Stimulated activated naive B cell treated with anti-CD40 and anti-IgM and Interleukin-4, amounts not matched to agents 10 μg/mL and 1 μg/mL and 100 μg/mL, for 72 hours (primary cell): Measurements from ENCODE around the gene VTA1.
A peak's percentile ranks its signal among the peaks of the same experiment; 100 is the strongest.
"Not testable (repeated sequence)": the region's sequence is repeated elsewhere in the genome, so short reads cannot be mapped to it uniquely, and the experiment has no call there.

ENCODE experiments used
- ATAC-seq, 2 donors: fragments of 150-1000 bp; cut with Tn5 transposase; replicated peaks; 2 replicates each; pipeline ENCODE4 v1.10.0; 2021; ENCODE audit warnings: moderate library complexity in 1 of 2
- DNase-seq: peaks from one replicate; pipeline ENCODE4 v3.0.0; 2021
- H3K27ac Mint-ChIP-seq: one replicate; pipeline ENCODE4 v1.8.0; 2022; ENCODE audit warnings: mild to moderate bottlenecking, mixed read lengths
- H3K27me3 Mint-ChIP-seq, 2 donors: one replicate each; pipeline ENCODE4 v1.8.0; 2022; ENCODE audit warnings: mixed read lengths in 2 of 2
- H3K36me3 Mint-ChIP-seq, 2 donors: one replicate each; pipeline ENCODE4 v1.8.0; 2022; ENCODE audit warnings: mixed read lengths in 2 of 2, mild to moderate bottlenecking in 1 of 2
- H3K4me1 Mint-ChIP-seq, 2 donors: one replicate each; pipeline ENCODE4 v1.8.0; 2022; ENCODE audit warnings: mixed read lengths in 2 of 2, mild to moderate bottlenecking in 1 of 2
- H3K4me3 Mint-ChIP-seq, 2 donors: one replicate each; pipeline ENCODE4 v1.8.0; 2022; ENCODE audit warnings: mild to moderate bottlenecking in 2 of 2, mixed read lengths in 2 of 2, moderate library complexity in 1 of 2
- H3K9me3 Mint-ChIP-seq, 2 donors: one replicate each; pipeline ENCODE4 v1.8.0; 2022; ENCODE audit warnings: mixed read lengths in 2 of 2, mild to moderate bottlenecking in 1 of 2

VTA1 gene

GRCh38 chr6:142154336-142154735 lies 7.3 kb downstream of the VTA1 start:
- Mint-ChIP-seq H3K4me3 (no peak overlapping the region), H3K27me3 (no peaks in the 10 kb centered on the region), H3K9me3 (no peaks in the 10 kb centered on the region), H3K36me3 (peaks cover 20 to 32% of the 10 kb centered on the region in 2 donors), H3K27ac (no peak overlapping the region), H3K4me1 (peaks cover 27 to 39% of the 10 kb centered on the region in 2 donors)
- ATAC-seq, result no peak
- no peak for DNase-seq

GRCh38 chr6:142155091-142155490 lies 8.0 kb downstream of the VTA1 start:
- Mint-ChIP-seq H3K27ac (no peak overlapping the region), H3K4me1 (peaks cover 27 to 37% of the 10 kb centered on the region in 2 donors), H3K4me3 (no peak overlapping the region), H3K36me3 (peaks cover 22 to 31% of the 10 kb centered on the region in 2 donors), H3K27me3 (no peaks in the 10 kb centered on the region), H3K9me3 (no peaks in the 10 kb centered on the region)
- DNase-seq (no peak), ATAC-seq (no peak)

- ATAC-seq (no peak), DNase-seq (no peak)
- Mint-ChIP-seq H3K4me3 (no peak overlapping the region), H3K36me3 (peaks cover 18 to 25% of the 10 kb centered on the region in 2 donors), H3K27ac (peak overlapping the region; percentile 7), H3K9me3 (no peaks in the 10 kb centered on the region), H3K4me1 (peaks cover 22 to 34% of the 10 kb centered on the region in 2 donors), H3K27me3 (no peaks in the 10 kb centered on the region)
Measured at GRCh38 chr6:142155895-142156757, 9.1 kb downstream of the VTA1 start.

- ATAC-seq, H3K27me3 Mint-ChIP-seq, H3K4me3 Mint-ChIP-seq, DNase-seq, H3K27ac Mint-ChIP-seq, H3K9me3 Mint-ChIP-seq: not testable (repeated sequence)
- Mint-ChIP-seq H3K4me1 (peaks cover 22 to 32% of the 10 kb centered on the region in 2 donors), H3K36me3 (peaks cover 18 to 23% of the 10 kb centered on the region in 2 donors)
Measured at GRCh38 chr6:142156758-142157068, 9.7 kb downstream of the VTA1 start.

GRCh38 chr6:142162780-142163179 lies 15.7 kb downstream of the VTA1 start:
- ATAC-seq, result no peak
- Mint-ChIP-seq H3K27me3 (no peaks in the 10 kb centered on the region), H3K4me1 (peaks cover 15 to 31% of the 10 kb centered on the region in 2 donors), H3K9me3 (no peaks in the 10 kb centered on the region), H3K36me3 (peaks cover 13 to 16% of the 10 kb centered on the region in 2 donors), H3K27ac (no peak overlapping the region), H3K4me3 (no peak overlapping the region)
- DNase-seq, result no peak

GRCh38 chr6:142165227-142165626 lies 18.2 kb downstream of the VTA1 start:
- H3K4me3 Mint-ChIP-seq, result no peak overlapping the region
- H3K4me1 Mint-ChIP-seq, result peaks cover 11 to 24% of the 10 kb centered on the region in 2 donors
- no peaks in the 10 kb centered on the region for H3K27me3 Mint-ChIP-seq
- ATAC-seq (no peak), DNase-seq (no peak)
- peaks cover 6 to 8% of the 10 kb centered on the region in 2 donors for H3K36me3 Mint-ChIP-seq
- H3K9me3 Mint-ChIP-seq, result no peaks in the 10 kb centered on the region
- no peak overlapping the region for H3K27ac Mint-ChIP-seq

- no peak for DNase-seq
- no peaks in the 10 kb centered on the region for H3K27me3 Mint-ChIP-seq
- no peak overlapping the region for H3K4me3 Mint-ChIP-seq
- H3K9me3 Mint-ChIP-seq, result no peaks in the 10 kb centered on the region
- no peak for ATAC-seq
- peaks cover 7 to 18% of the 10 kb centered on the region in 2 donors for H3K4me1 Mint-ChIP-seq
- no peak overlapping the region for H3K27ac Mint-ChIP-seq
- H3K36me3 Mint-ChIP-seq, result peaks cover 2 to 4% of the 10 kb centered on the region in 2 donors
Measured at GRCh38 chr6:142167071-142167470, 20.0 kb downstream of the VTA1 start.

GRCh38 chr6:142167486-142167885 lies 20.4 kb downstream of the VTA1 start:
- peaks cover 6% of the 10 kb centered on the region in 2 donors for H3K36me3 Mint-ChIP-seq
- H3K27ac Mint-ChIP-seq, result no peak overlapping the region
- no peak overlapping the region for H3K4me3 Mint-ChIP-seq
- no peak for DNase-seq
- no peak for ATAC-seq
- no peaks in the 10 kb centered on the region for H3K9me3 Mint-ChIP-seq
- peaks cover 6 to 14% of the 10 kb centered on the region in 2 donors for H3K4me1 Mint-ChIP-seq
- H3K27me3 Mint-ChIP-seq, result no peaks in the 10 kb centered on the region

- no peak overlapping the region for H3K27ac Mint-ChIP-seq
- H3K4me3 Mint-ChIP-seq, result no peak overlapping the region
- H3K36me3 Mint-ChIP-seq, result peaks cover 27 to 42% of the 10 kb centered on the region in 2 donors
- no peaks in the 10 kb centered on the region for H3K27me3 Mint-ChIP-seq
- DNase-seq (no peak), ATAC-seq (no peak)
- peaks cover 0 to 1% of the 10 kb centered on the region in 2 donors for H3K4me1 Mint-ChIP-seq
- no peaks in the 10 kb centered on the region for H3K9me3 Mint-ChIP-seq
Measured at GRCh38 chr6:142171351-142171750, 24.3 kb downstream of the VTA1 start.

- H3K36me3 Mint-ChIP-seq, result peaks cover 34 to 54% of the 10 kb centered on the region in 2 donors
- DNase-seq, result no peak
- H3K4me3 Mint-ChIP-seq, result no peak overlapping the region
- H3K27ac Mint-ChIP-seq, result peak overlapping the region; percentile 42
- no peaks in the 10 kb centered on the region for H3K27me3 Mint-ChIP-seq
- H3K9me3 Mint-ChIP-seq, result peaks cover 3% of the 10 kb centered on the region in 2 donors
- H3K4me1 Mint-ChIP-seq, result peaks cover 0 to 1% of the 10 kb centered on the region in 2 donors
- ATAC-seq, result no peak
Measured at GRCh38 chr6:142172758-142173157, 25.7 kb downstream of the VTA1 start.

- H3K27ac Mint-ChIP-seq, result no peak overlapping the region
- no peak for ATAC-seq
- no peak for DNase-seq
- H3K36me3 Mint-ChIP-seq, result peaks cover 42 to 64% of the 10 kb centered on the region in 2 donors
- no peak overlapping the region for H3K4me3 Mint-ChIP-seq
- H3K9me3 Mint-ChIP-seq, result peaks cover 8 to 9% of the 10 kb centered on the region in 2 donors
- no peaks in the 10 kb centered on the region for H3K27me3 Mint-ChIP-seq
- peaks cover 0 to 1% of the 10 kb centered on the region in 2 donors for H3K4me1 Mint-ChIP-seq
Measured at GRCh38 chr6:142173980-142174379, 26.9 kb downstream of the VTA1 start.

- peaks cover 47 to 71% of the 10 kb centered on the region in 2 donors for H3K36me3 Mint-ChIP-seq
- peaks cover 0 to 1% of the 10 kb centered on the region in 2 donors for H3K4me1 Mint-ChIP-seq
- no peaks in the 10 kb centered on the region for H3K27me3 Mint-ChIP-seq
- ATAC-seq, result no peak
- H3K4me3 Mint-ChIP-seq, result no peak overlapping the region
- H3K27ac Mint-ChIP-seq, result no peak overlapping the region
- peaks cover 8 to 9% of the 10 kb centered on the region in 2 donors for H3K9me3 Mint-ChIP-seq
- no peak for DNase-seq
Measured at GRCh38 chr6:142174703-142175102, 27.6 kb downstream of the VTA1 start.

- H3K27me3 Mint-ChIP-seq, result no peaks in the 10 kb centered on the region
- H3K9me3 Mint-ChIP-seq, result peaks cover 8 to 9% of the 10 kb centered on the region in 2 donors
- ATAC-seq (no peak), DNase-seq (no peak)
- peaks cover 50 to 80% of the 10 kb centered on the region in 2 donors for H3K36me3 Mint-ChIP-seq
- H3K4me3 Mint-ChIP-seq, result no peak overlapping the region
- peaks cover 7 to 10% of the 10 kb centered on the region in 2 donors for H3K4me1 Mint-ChIP-seq
- H3K27ac Mint-ChIP-seq, result no peak overlapping the region
Measured at GRCh38 chr6:142178129-142178528, 31.1 kb downstream of the VTA1 start.

GRCh38 chr6:142182004-142182403 lies 34.9 kb downstream of the VTA1 start:
- Mint-ChIP-seq H3K4me1 (peaks cover 7 to 15% of the 10 kb centered on the region in 2 donors), H3K36me3 (peaks cover 34 to 53% of the 10 kb centered on the region in 2 donors), H3K27ac (no peak overlapping the region), H3K9me3 (peaks cover 8 to 9% of the 10 kb centered on the region in 2 donors), H3K4me3 (no peak overlapping the region), H3K27me3 (no peaks in the 10 kb centered on the region)
- ATAC-seq (no peak), DNase-seq (no peak)

- Mint-ChIP-seq H3K4me1 (peaks cover 7 to 15% of the 10 kb centered on the region in 2 donors), H3K36me3 (peaks cover 23 to 40% of the 10 kb centered on the region in 2 donors), H3K27ac (no peak overlapping the region), H3K27me3 (no peaks in the 10 kb centered on the region), H3K4me3 (no peak overlapping the region), H3K9me3 (peaks cover 0 to under 1% of the 10 kb centered on the region in 2 donors)
- ATAC-seq (no peak), DNase-seq (no peak)
Measured at GRCh38 chr6:142183351-142183750, 36.3 kb downstream of the VTA1 start.
